Liver (tissue), 9 donors: ENCODE results near the gene C19orf44. TPM values are rescaled to one million over a fixed set of nuclear protein-coding genes. Genes with fewer than 3 reads are reported as not detected.

ENCODE experiments used
- DNase-seq: peaks from one replicate; pipeline ENCODE4 v3.0.0-alpha.2; 2017; ENCODE audit warnings: low spot score
- H3K27ac ChIP-seq, 2 donors: one replicate each; pipeline ENCODE4 v1.7.0; 2013; ENCODE audit warnings: inconsistent platforms in 2 of 2, low read length in 2 of 2, control low read depth in 1 of 2, low read depth in 1 of 2, mild to moderate bottlenecking in 1 of 2
- H3K27me3 ChIP-seq, 4 donors: one replicate each; pipeline versions ENCODE4 v1.6.1 to v1.7.0; 2013; ENCODE audit warnings: low read length in 3 of 4, inconsistent platforms in 1 of 4, mild to moderate bottlenecking in 1 of 4, moderate library complexity in 1 of 4; ENCODE audit not compliant: control insufficient read depth in 4 of 4, insufficient read depth in 4 of 4
- H3K36me3 ChIP-seq, 4 donors: one replicate each; pipeline versions ENCODE4 v1.6.1 to v1.7.0; 2013; ENCODE audit warnings: low read length in 3 of 4, mild to moderate bottlenecking in 3 of 4, low read depth in 1 of 4, moderate library complexity in 1 of 4; ENCODE audit not compliant: control insufficient read depth in 4 of 4, insufficient read depth in 3 of 4
- H3K4me1 ChIP-seq, 4 donors: one replicate each; pipeline versions ENCODE4 v1.6.1 to v1.7.0; 2013; ENCODE audit warnings: low read length in 3 of 4, mild to moderate bottlenecking in 3 of 4, moderate library complexity in 1 of 4; ENCODE audit not compliant: control insufficient read depth in 4 of 4, insufficient read depth in 4 of 4
- H3K4me3 ChIP-seq, 3 donors: one replicate each; pipeline versions ENCODE4 v1.6.1 to v1.7.0; 2013; ENCODE audit warnings: low read length in 3 of 3, control low read depth in 1 of 3, low read depth in 1 of 3, mild to moderate bottlenecking in 1 of 3
- H3K9ac ChIP-seq, 2 donors: one replicate each; pipeline ENCODE4 v1.7.0; 2013; ENCODE audit warnings: low read length in 2 of 2, mild to moderate bottlenecking in 2 of 2, moderate library complexity in 2 of 2, control low read depth in 1 of 2, low read depth in 1 of 2
- H3K9me3 ChIP-seq, 4 donors: one replicate each; pipeline versions ENCODE4 v1.6.1 to v1.7.0; 2013; ENCODE audit warnings: low read length in 3 of 4; ENCODE audit not compliant: control insufficient read depth in 4 of 4
- ATF3 ChIP-seq: IDR thresholded peaks from 2 replicates; pipeline ENCODE4 v1.6.1; 2016; ENCODE audit warnings: antibody characterized with exemption
- EGR1 ChIP-seq, 2 donors: IDR thresholded peaks; 2 replicates each; pipeline ENCODE4 v1.6.1; 2016 to 2018; ENCODE audit warnings: antibody characterized with exemption in 2 of 2, low read depth in 2 of 2
- FOXA1 ChIP-seq: IDR thresholded peaks from 2 replicates; pipeline ENCODE4 v1.6.1; 2016; ENCODE audit warnings: antibody characterized with exemption
- FOXA2 ChIP-seq: IDR thresholded peaks from 2 replicates; pipeline ENCODE4 v1.6.1; 2016; ENCODE audit warnings: antibody characterized with exemption
- GABPA ChIP-seq, 2 donors: IDR thresholded peaks in 1 of 2; conservative IDR thresholded peaks in 1 of 2; 2 replicates each; pipeline ENCODE4 v1.6.1; 2016; ENCODE audit warnings: antibody characterized with exemption in 2 of 2, mild to moderate bottlenecking in 1 of 2, moderate library complexity in 1 of 2
- HNF4A ChIP-seq, 2 donors: conservative IDR thresholded peaks; 2 replicates each; pipeline ENCODE4 v1.6.1; 2016; ENCODE audit warnings: antibody characterized with exemption in 2 of 2, mild to moderate bottlenecking in 2 of 2
- HNF4G ChIP-seq: IDR thresholded peaks from 2 replicates; pipeline ENCODE4 v1.6.1; 2016; ENCODE audit warnings: antibody characterized with exemption
- JUND ChIP-seq, 2 donors: IDR thresholded peaks; 2 replicates each; pipeline ENCODE4 v1.6.1; 2016; ENCODE audit warnings: antibody characterized with exemption in 2 of 2
- MAX ChIP-seq: IDR thresholded peaks from 2 replicates; pipeline ENCODE4 v1.6.1; 2016; ENCODE audit warnings: antibody characterized with exemption
- NR2F2 ChIP-seq: IDR thresholded peaks from 2 replicates; pipeline ENCODE4 v1.6.1; 2016; ENCODE audit warnings: antibody characterized with exemption
- RAD21 ChIP-seq, 2 donors: IDR thresholded peaks; 2 replicates each; pipeline ENCODE4 v1.6.1; 2016; ENCODE audit warnings: antibody characterized with exemption in 2 of 2, mild to moderate bottlenecking in 2 of 2
- REST ChIP-seq: IDR thresholded peaks from 2 replicates; pipeline ENCODE4 v1.6.1; 2016; ENCODE audit warnings: antibody characterized with exemption, mild to moderate bottlenecking
- RXRA ChIP-seq, 2 donors: IDR thresholded peaks; 2 replicates each; pipeline ENCODE4 v1.6.1; 2017 to 2018; ENCODE audit warnings: antibody characterized with exemption in 2 of 2, mild to moderate bottlenecking in 1 of 2
- SP1 ChIP-seq: IDR thresholded peaks from 2 replicates; pipeline ENCODE4 v1.6.1; 2018; ENCODE audit warnings: antibody characterized with exemption, mild to moderate bottlenecking
- TAF1 ChIP-seq: conservative IDR thresholded peaks from 2 replicates; pipeline ENCODE4 v1.6.1; 2016; ENCODE audit warnings: antibody characterized with exemption, mild to moderate bottlenecking
- YY1 ChIP-seq: IDR thresholded peaks from 2 replicates; pipeline ENCODE4 v1.6.1; 2016; ENCODE audit warnings: antibody characterized with exemption, mild to moderate bottlenecking
- WGBS: extraction: QIAGEN DNeasy Blood & Tissue Kit; methylation state at CpG from one replicate; pipeline ENCODE4 v1.1.7; 2013; 5-methylcytosine and 5-hydroxymethylcytosine counted together
- polyA plus RNA-seq, 2 donors: library from polyadenylated mRNA; stranded (reverse) in 1 of 2; unstranded in 1 of 2; fragments of 200-250 nt in 1 of 2; fragments of >200 nt in 1 of 2; fragmentation: Nextera tagmentation in 1 of 2; extraction: Ambion mirVana in 1 of 2; gene quantifications; one replicate each; pipeline versions ENCODE4 v1.2.1 to v1.2.3, GENCODE V29; 2013 to 2015
- total RNA-seq, 2 donors: library from RNA; depleted of rRNA; stranded (reverse); fragments of >200 nt; gene quantifications; one replicate each; pipeline ENCODE4 v1.2.3, GENCODE V29; 2014
- TF ChIP-seq, protein P1 (sequence below): IDR thresholded peaks from 2 replicates; pipeline ENCODE4 v1.6.1; 2016; ENCODE audit warnings: antibody characterized with exemption
- TF ChIP-seq, protein P2 (sequence below): fragments of 150-350 bp; IDR thresholded peaks from 2 replicates; pipeline ENCODE4 v1.5.1; 2017; ENCODE audit warnings: improper control_type of control experiment, low read depth, low read length; ENCODE audit not compliant: missing input control
- donor health status: healthy.
- donor health status: healthy.
- donor health status: healthy.
- donor health status: healthy.
- donor health status: healthy.

C19orf44 gene
- total and polyA plus RNA-seq, 4 donors = 0.89 to 3.0 (median 1.3) TPM

- no peaks in the 10 kb centered on the region for H3K9me3 ChIP-seq
- DNase-seq = no peak
- peaks cover 14 to 25% (median 22%) of the 10 kb centered on the region in 4 donors for H3K36me3 ChIP-seq
- no peak overlapping the region for H3K27ac ChIP-seq
- TF ChIP-seq FOXA2 = no peak
- no peak for TF ChIP-seq YY1
- no peak for TF ChIP-seq RAD21 (IDR thresholded peaks at IDR 0.05)
- H3K27me3 ChIP-seq = no peaks in the 10 kb centered on the region
- H3K4me1 ChIP-seq = peaks cover 4 to 16% (median 11%) of the 10 kb centered on the region in 4 donors
- H3K9ac ChIP-seq = no peak overlapping the region
- no peak overlapping the region for H3K4me3 ChIP-seq
- 97% methylated on average over 24 of the region's 24 CpGs for WGBS
Measured at GRCh38 chr19:16514383-16515019, 18.3 kb downstream of the C19orf44 start.

DNA sequence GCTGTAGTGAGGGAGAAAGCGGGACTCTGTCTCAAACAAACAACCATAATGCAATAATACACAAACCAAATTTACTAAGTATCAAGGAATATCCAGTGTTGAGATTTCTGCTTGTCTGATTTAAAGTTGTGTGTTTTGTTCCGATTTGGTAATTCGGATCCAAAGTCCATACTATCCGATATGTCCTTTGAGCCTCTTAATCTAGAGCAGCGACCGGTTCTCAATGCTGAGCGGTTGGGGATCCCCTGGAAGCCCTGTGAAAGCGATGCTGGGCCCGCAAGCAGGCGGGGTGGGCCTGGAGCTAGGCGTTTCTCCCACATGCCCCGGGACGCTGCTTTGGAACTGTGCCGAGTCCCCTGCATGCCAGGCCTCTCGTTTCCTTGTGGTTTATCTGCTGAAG, 20.2 kb downstream of the C19orf44 start:
- no peak for TF ChIP-seq FOXA1
- TF ChIP-seq MAX = no peak
- TF ChIP-seq RAD21 (IDR thresholded peaks at IDR 0.05) = peak; percentile 40 to 42
- TF ChIP-seq, protein P1, sequence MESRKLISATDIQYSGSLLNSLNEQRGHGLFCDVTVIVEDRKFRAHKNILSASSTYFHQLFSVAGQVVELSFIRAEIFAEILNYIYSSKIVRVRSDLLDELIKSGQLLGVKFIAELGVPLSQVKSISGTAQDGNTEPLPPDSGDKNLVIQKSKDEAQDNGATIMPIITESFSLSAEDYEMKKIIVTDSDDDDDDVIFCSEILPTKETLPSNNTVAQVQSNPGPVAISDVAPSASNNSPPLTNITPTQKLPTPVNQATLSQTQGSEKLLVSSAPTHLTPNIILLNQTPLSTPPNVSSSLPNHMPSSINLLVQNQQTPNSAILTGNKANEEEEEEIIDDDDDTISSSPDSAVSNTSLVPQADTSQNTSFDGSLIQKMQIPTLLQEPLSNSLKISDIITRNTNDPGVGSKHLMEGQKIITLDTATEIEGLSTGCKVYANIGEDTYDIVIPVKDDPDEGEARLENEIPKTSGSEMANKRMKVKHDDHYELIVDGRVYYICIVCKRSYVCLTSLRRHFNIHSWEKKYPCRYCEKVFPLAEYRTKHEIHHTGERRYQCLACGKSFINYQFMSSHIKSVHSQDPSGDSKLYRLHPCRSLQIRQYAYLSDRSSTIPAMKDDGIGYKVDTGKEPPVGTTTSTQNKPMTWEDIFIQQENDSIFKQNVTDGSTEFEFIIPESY = no peak
- peak; percentile 80 for TF ChIP-seq HNF4G
- no peak for TF ChIP-seq ATF3
- TF ChIP-seq, protein P2, sequence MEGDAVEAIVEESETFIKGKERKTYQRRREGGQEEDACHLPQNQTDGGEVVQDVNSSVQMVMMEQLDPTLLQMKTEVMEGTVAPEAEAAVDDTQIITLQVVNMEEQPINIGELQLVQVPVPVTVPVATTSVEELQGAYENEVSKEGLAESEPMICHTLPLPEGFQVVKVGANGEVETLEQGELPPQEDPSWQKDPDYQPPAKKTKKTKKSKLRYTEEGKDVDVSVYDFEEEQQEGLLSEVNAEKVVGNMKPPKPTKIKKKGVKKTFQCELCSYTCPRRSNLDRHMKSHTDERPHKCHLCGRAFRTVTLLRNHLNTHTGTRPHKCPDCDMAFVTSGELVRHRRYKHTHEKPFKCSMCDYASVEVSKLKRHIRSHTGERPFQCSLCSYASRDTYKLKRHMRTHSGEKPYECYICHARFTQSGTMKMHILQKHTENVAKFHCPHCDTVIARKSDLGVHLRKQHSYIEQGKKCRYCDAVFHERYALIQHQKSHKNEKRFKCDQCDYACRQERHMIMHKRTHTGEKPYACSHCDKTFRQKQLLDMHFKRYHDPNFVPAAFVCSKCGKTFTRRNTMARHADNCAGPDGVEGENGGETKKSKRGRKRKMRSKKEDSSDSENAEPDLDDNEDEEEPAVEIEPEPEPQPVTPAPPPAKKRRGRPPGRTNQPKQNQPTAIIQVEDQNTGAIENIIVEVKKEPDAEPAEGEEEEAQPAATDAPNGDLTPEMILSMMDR = no peak
- TF ChIP-seq SP1 = peak; percentile 56
- peak in 1 of 2 donors; percentile 35 for TF ChIP-seq JUND (IDR thresholded peaks at IDR 0.05)
- no peak for TF ChIP-seq TAF1
- peak; percentile 90 to 93 for TF ChIP-seq HNF4A (conservative IDR thresholded peaks at IDR 0.05)
- TF ChIP-seq RXRA (IDR thresholded peaks at IDR 0.05) = peak in 1 of 2 donors; percentile 56
- no peak for TF ChIP-seq YY1
- TF ChIP-seq EGR1 (IDR thresholded peaks at IDR 0.05; ENCODE audit: low read depth in 2 of 2) = no peak
- TF ChIP-seq REST = no peak
- no peak for TF ChIP-seq FOXA2
- TF ChIP-seq GABPA (IDR thresholded peaks at IDR 0.05 in 1 of 2, conservative IDR thresholded peaks at IDR 0.05 in 1 of 2) = peak in 1 of 2 donors; percentile 26
- TF ChIP-seq NR2F2 = no peak
- H3K27ac ChIP-seq = peak overlapping the region; percentile 39 to 42
- peaks cover 4 to 16% (median 11%) of the 10 kb centered on the region in 4 donors for H3K4me1 ChIP-seq
- no peaks in the 10 kb centered on the region for H3K9me3 ChIP-seq
- DNase-seq = no peak
- 42% methylated on average over 15 of the region's 15 CpGs for WGBS
- H3K4me3 ChIP-seq = no peak overlapping the region
- peaks cover 23 to 41% (median 25%) of the 10 kb centered on the region in 4 donors for H3K36me3 ChIP-seq
- H3K27me3 ChIP-seq = no peaks in the 10 kb centered on the region
- no peak overlapping the region for H3K9ac ChIP-seq
